HL-60 (cell line): ENCODE results near the gene RALBP1.

ENCODE experiments used
- CTCF ChIP-seq: IDR thresholded peaks from one replicate; pipeline ENCODE4 v1.5.1; 2011; ENCODE audit warnings: low read length, control low read depth, inconsistent platforms; ENCODE audit not compliant: insufficient read depth
- GABPA ChIP-seq: IDR thresholded peaks from 2 replicates; pipeline ENCODE4 v1.6.1; 2012; ENCODE audit warnings: low read depth
- POLR2AphosphoS5 ChIP-seq: IDR thresholded peaks from 2 replicates; pipeline ENCODE4 v1.6.1; 2012; ENCODE audit warnings: low read depth
- REST ChIP-seq: IDR thresholded peaks from 2 replicates; pipeline ENCODE4 v1.6.1; 2012; ENCODE audit warnings: low read depth; ENCODE audit not compliant: insufficient replicate concordance
- SPI1 ChIP-seq: IDR thresholded peaks from 2 replicates; pipeline ENCODE4 v1.6.1; 2012; ENCODE audit warnings: low read depth, mild to moderate bottlenecking, borderline replicate concordance

DNA sequence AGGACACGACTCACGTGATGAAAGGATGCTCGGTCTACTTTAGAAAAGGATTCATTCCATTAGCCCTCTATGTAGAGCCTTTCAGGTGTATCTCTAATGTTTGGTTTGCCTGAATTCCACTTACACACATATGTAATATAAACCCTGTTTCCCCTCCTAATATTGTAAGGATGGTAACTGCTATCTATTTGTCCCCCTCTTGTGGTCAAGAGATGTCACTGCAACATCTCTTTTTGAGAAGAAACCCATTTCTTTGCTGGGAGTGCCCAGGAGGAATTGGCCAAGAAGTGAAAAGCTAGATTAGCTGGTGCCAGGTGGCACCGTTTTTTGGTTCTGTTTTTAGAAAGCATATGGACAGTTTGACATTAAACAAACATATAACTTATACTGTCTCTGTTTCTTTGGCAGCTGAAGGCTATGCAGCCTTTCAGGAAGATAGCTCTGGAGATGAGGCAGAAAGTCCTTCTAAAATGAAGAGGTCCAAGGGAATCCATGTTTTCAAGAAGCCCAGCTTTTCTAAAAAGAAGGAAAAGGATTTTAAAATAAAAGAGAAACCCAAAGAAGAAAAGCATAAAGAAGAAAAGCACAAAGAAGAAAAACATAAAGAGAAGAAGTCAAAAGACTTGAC lies 41.2 kb downstream of the RALBP1 start:
- TF ChIP-seq CTCF (peak; percentile 88), GABPA (no peak), REST (no peak), POLR2AphosphoS5 (no peak), SPI1 (no peak)
